Natural killer cell (primary cell): ENCODE measurements around the gene POLD1. TPM values are rescaled to one million over a fixed set of nuclear protein-coding genes. Genes with fewer than 3 reads are reported as not detected.

Source experiments
- ATAC-seq, 3 donors: fragments of 150-1000 bp in 2 of 3; fragments of 200-7000 bp in 1 of 3; cut with Tn5 transposase; 1 replicate in 1 of 3; 2 replicates in 2 of 3; pipeline ENCODE4 v1.10.0; 2021; ENCODE audit warnings: mild to moderate bottlenecking in 2 of 3, moderate library complexity in 2 of 3
- DNase-seq, 2 donors: peaks; one replicate each; pipeline versions ENCODE4 v3.0.0 to v3.0.0-alpha.2; 2013 to 2021; ENCODE audit warnings: mixed read lengths in 1 of 2
- H3K27ac ChIP-seq: one replicate; pipeline ENCODE4 v1.5.1; 2013; ENCODE audit warnings: mild to moderate bottlenecking, low read length
- H3K27me3 ChIP-seq: one replicate; pipeline ENCODE4 v1.6.1; 2013; ENCODE audit warnings: low read length; ENCODE audit not compliant: control insufficient read depth, insufficient read depth
- H3K36me3 ChIP-seq: one replicate; pipeline ENCODE4 v1.6.1; 2013; ENCODE audit warnings: low read length; ENCODE audit not compliant: control insufficient read depth, insufficient read depth
- H3K4me1 ChIP-seq: one replicate; pipeline ENCODE4 v1.6.1; 2013; ENCODE audit warnings: low read length; ENCODE audit not compliant: control insufficient read depth, insufficient read depth
- H3K4me3 ChIP-seq: one replicate; pipeline ENCODE4 v1.5.1; 2013; ENCODE audit warnings: low read length
- H3K9me3 ChIP-seq: one replicate; pipeline ENCODE4 v1.6.1; 2013; ENCODE audit warnings: low read length; ENCODE audit not compliant: control insufficient read depth, insufficient read depth
- H3K27ac Mint-ChIP-seq, 2 donors: one replicate each; pipeline ENCODE4 v1.8.0; 2022; ENCODE audit warnings: mild to moderate bottlenecking in 2 of 2, mixed read lengths in 2 of 2, moderate library complexity in 1 of 2
- H3K27me3 Mint-ChIP-seq, 2 donors: one replicate each; pipeline ENCODE4 v1.8.0; 2022; ENCODE audit warnings: low read depth in 2 of 2, mixed read lengths in 2 of 2
- H3K36me3 Mint-ChIP-seq: one replicate; pipeline ENCODE4 v1.8.0; 2022; ENCODE audit warnings: mixed read lengths
- H3K4me1 Mint-ChIP-seq, 2 donors: one replicate each; pipeline ENCODE4 v1.8.0; 2022; ENCODE audit warnings: mixed read lengths in 2 of 2
- H3K4me3 Mint-ChIP-seq: one replicate; pipeline ENCODE4 v1.8.0; 2022; ENCODE audit warnings: mild to moderate bottlenecking, moderate library complexity, mixed read lengths
- H3K9me3 Mint-ChIP-seq, 2 donors: one replicate each; pipeline ENCODE4 v1.8.0; 2022; ENCODE audit warnings: mixed read lengths in 2 of 2
- CTCF ChIP-seq: fragments of 200-600 bp; IDR thresholded peaks from one replicate; pipeline ENCODE4 v1.8.0; 2022; ENCODE audit warnings: antibody characterized with exemption
- WGBS: methylation state at CpG from one replicate; pipeline ENCODE4 v1.1.7; 2013; ENCODE audit warnings: missing lambda C conversion rate; ENCODE audit not compliant: insufficient coverage; 5-methylcytosine and 5-hydroxymethylcytosine counted together
- intact Hi-C: fragments of 100-400 bp; cut with micrococcal nuclease; formaldehyde crosslinking; loops from one replicate; pipeline ENCODE4 v1.14.2; 2022
- total RNA-seq, 4 donors: library from RNA; stranded (reverse); fragments of 120-200 nt in 1 of 4; gene quantifications; one replicate each; pipeline versions ENCODE4 v1.2.3 to v1.2.4, GENCODE V29; 2013 to 2022

POLD1 gene
- total RNA-seq, 3 donors from 2014 or later (not counting 1 experiment from before 2014, with no cell fraction given), result 26.1 to 32.0 (median 30.2) TPM

- no peak for TF ChIP-seq CTCF
- Mint-ChIP-seq H3K36me3 (no peaks in the 10 kb centered on the region), H3K27me3 (peaks cover 6 to 16% of the 10 kb centered on the region in 2 donors), H3K27ac (peak overlapping the region; percentile 77 to 92), H3K9me3 (no peaks in the 10 kb centered on the region), H3K4me3 (peak overlapping the region; percentile 94), H3K4me1 (peaks cover 9 to 22% of the 10 kb centered on the region in 2 donors)
- H3K27ac ChIP-seq, result peak overlapping the region; percentile 74
- peaks cover 11% of the 10 kb centered on the region for H3K27me3 ChIP-seq
- intact Hi-C loops, result no loop called here
- H3K9me3 ChIP-seq, result no peaks in the 10 kb centered on the region
- peaks cover 45% of the 10 kb centered on the region for H3K4me1 ChIP-seq
- ATAC-seq, result no peak
- DNase-seq, result no peak
- peak overlapping the region; percentile 49 for H3K4me3 ChIP-seq
- no peaks in the 10 kb centered on the region for H3K36me3 ChIP-seq
- WGBS, result 53% methylated on average over 13 of the region's 13 CpGs
These were observed 46.8 kb downstream of the POLD1 start for GRCh38 chr19:50430888-50431342.

GRCh38 chr19:50431343-50432220, 47.4 kb downstream of the POLD1 start:
- peaks cover 6 to 16% of the 10 kb centered on the region in 2 donors for H3K27me3 Mint-ChIP-seq
- H3K4me1 ChIP-seq, result peaks cover 45% of the 10 kb centered on the region
- no peaks in the 10 kb centered on the region for H3K36me3 Mint-ChIP-seq
- H3K9me3 ChIP-seq, result no peaks in the 10 kb centered on the region
- no peak for TF ChIP-seq CTCF
- H3K27ac ChIP-seq, result peak overlapping the region; percentile 74
- peak overlapping the region; percentile 49 for H3K4me3 ChIP-seq
- ATAC-seq (peak; percentile 92 to 96 (median 92)), DNase-seq (peak; percentile 87 to 93)
- peaks cover 11% of the 10 kb centered on the region for H3K27me3 ChIP-seq
- H3K4me3 Mint-ChIP-seq, result peak overlapping the region; percentile 94
- no peaks in the 10 kb centered on the region for H3K36me3 ChIP-seq
- H3K4me1 Mint-ChIP-seq, result peaks cover 9 to 22% of the 10 kb centered on the region in 2 donors
- under 1% methylated on average over 48 of the region's 54 CpGs for WGBS
- peak overlapping the region; percentile 77 to 92 for H3K27ac Mint-ChIP-seq
- no peaks in the 10 kb centered on the region for H3K9me3 Mint-ChIP-seq
- intact Hi-C loops, result no loop called here

- Mint-ChIP-seq H3K27me3 (peaks cover 13 to 20% of the 10 kb centered on the region in 2 donors), H3K4me1 (peaks cover 9 to 22% of the 10 kb centered on the region in 2 donors), H3K4me3 (peak within 1 kb of the TSS; percentile 94), H3K27ac (peak within 1 kb of the TSS; percentile 77 to 92), H3K9me3 (no peaks in the 10 kb centered on the region), H3K36me3 (no peaks in the 10 kb centered on the region)
- peak within 1 kb of the TSS; percentile 49 for H3K4me3 ChIP-seq
- intact Hi-C loops, result no loop called here
- H3K9me3 ChIP-seq, result no peaks in the 10 kb centered on the region
- H3K27me3 ChIP-seq, result peaks cover 11% of the 10 kb centered on the region
- peaks cover 43% of the 10 kb centered on the region for H3K4me1 ChIP-seq
- no peak for TF ChIP-seq CTCF
- H3K27ac ChIP-seq, result peak within 1 kb of the TSS; percentile 74
- peak in 1 of 3 donors; percentile 9 for ATAC-seq
- H3K36me3 ChIP-seq, result no peaks in the 10 kb centered on the region
- WGBS, result 5% methylated on average over 40 of the region's 40 CpGs
- peak; percentile 27 to 38 for DNase-seq
These were observed 48.3 kb downstream of the POLD1 start, which contains the start of gene MYBPC2 for GRCh38 chr19:50432221-50433028. TSS of gene MYBPC2 (plus strand) at chr19:50432892. CDS start at chr19:50432954, 62 bp downstream.
